NAMALWA (cell line): Measurements from ENCODE around the gene KLF17.

ENCODE experiments used
- DNase-seq: peaks from one replicate; pipeline ENCODE4 v3.0.0-alpha.2; 2015; ENCODE audit warnings: low spot score

KLF17 gene, protein sequence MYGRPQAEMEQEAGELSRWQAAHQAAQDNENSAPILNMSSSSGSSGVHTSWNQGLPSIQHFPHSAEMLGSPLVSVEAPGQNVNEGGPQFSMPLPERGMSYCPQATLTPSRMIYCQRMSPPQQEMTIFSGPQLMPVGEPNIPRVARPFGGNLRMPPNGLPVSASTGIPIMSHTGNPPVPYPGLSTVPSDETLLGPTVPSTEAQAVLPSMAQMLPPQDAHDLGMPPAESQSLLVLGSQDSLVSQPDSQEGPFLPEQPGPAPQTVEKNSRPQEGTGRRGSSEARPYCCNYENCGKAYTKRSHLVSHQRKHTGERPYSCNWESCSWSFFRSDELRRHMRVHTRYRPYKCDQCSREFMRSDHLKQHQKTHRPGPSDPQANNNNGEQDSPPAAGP

DNA sequence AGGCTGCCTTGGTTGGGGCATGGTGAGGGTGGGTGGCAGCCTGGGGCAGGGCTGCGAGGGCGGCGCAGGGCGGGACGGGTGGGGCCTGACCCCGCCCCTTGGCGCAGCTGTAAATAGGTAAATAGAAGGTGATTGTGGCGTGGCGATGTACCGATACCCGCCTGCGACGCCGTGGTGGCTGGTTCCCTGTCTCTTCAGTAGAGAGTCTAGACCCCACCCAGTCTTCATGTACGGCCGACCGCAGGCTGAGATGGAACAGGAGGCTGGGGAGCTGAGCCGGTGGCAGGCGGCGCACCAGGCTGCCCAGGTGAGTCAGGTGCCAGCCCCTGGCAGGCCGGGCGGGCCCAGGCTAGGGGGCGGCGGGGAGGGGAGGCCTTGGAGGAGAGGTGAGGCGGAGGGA is at the start of gene KLF17:
Gene KLF17, plus strand, starts transcription at position 140 of the 400 bp plus-strand sequence. Its CDS starts 87 bp downstream, at position 227.
- DNase-seq, result no peak

DNA sequence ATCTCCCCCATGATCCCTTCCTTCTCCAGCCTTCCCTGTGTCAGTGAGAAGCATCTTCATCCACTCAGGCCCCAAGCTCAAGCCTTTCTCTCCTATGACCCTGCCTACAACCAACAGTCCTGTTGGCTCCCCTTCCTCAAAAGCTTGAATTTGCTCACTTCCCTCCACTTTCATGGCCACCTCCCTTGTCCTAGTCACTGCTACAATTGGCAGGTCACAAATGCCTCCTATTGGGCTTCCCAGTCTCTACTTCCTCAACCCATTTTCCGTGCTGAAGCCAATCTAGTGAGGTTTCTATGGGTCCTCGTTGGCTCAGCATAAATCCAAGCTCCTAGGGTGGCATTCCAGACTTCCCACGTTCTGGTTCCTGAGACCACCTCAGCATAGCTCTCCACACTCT is 47.2 kb upstream of the KLF17 start:
- no peak for DNase-seq

DNA sequence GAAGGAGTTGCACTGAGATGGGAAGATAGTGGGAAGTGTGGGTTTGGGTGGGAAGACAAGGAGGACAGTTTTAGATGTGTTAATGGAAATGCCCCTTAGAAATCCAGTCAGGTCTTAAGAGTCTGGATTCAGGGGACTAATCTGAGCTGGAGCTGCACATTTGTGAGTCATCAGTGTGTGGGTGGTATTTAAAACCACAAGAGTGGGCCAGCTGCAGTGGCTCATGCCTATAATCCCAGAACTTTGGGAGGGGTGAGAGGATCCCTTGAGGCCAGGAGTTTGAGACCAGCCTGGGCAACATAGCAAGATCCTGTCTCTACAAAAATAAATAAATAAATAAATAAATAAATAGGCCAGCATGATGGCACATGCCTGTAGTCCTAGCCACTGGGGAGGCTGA is 46.4 kb upstream of the KLF17 start:
- DNase-seq, result no peak

DNA sequence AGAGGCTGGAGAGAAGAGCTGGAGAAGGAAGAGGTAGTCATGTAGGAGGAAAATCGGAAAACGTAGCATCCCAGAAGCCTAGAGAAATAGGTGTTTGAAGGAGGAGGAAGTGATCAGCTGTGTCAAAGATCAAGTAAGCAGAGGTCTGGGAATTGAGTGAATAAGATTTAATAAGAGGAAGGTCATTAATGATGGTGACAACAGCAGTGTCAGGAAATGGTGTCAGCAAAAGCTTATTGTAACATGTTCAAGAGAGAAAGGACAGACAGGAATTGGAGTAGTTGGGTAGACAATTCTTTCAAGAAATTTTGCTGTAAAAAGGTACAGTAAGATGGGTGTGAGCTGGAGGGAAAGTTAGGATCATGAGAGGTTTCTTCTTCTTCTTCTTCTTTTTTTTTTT is 45.8 kb upstream of the KLF17 start:
- no peak for DNase-seq

DNA sequence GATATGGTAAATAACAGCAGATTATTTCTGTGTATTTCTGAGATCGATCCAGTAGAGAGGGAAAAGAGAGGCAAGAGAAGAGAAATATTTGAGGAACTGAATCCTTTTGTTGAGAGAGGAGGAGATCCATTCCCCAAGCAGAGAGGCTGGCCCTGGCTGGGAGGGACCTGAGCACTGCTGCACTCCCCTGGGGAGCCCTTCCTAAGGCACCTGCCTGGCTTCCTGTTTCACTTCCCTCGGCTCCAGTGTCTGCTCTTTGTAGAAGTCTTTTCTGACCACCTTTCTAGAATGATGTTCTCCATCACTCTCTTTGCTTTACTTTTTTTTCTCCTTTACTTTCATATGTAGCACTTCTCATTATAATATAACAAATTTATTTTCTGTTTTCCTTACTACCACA is 45.1 kb upstream of the KLF17 start:
- peak; percentile 32 for DNase-seq

DNA sequence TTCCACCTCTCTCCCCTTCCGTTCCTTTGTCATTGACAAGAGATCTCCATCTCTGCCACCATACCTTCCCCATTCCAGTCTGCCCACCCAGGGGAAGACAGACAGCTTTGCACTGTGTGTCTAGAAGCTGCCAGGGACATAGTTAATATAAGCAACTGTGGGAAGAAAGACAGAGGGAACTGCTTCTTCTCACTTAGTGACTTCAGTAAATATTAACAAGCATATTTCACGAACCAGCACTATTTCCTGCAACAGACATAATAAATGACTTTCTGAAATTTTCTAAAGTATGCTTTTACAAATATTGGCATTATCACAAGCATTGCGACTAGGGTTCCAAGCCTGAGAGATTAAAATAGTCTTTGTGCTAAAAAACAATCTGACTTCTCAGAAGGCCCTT is 44.2 kb upstream of the KLF17 start:
- no peak for DNase-seq

DNA sequence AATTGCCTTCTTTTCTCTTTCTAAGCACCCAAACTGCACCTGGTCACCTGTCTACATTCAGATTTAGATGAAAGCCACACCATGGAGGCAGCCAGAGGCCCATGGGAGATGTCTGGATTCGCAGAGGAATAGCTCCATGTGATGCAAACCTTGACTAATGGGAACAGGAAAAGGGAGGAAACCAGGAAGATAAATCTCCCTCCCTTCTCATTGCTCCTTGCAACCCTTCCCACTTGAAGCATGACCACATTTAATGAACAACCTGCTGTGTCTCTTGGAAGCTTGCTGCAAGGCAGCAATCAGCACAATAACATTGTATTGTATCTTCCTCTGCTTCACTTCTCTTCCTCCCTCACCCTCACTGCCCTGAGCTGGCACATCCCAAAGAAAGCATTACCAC is 42.6 kb upstream of the KLF17 start:
- DNase-seq, result no peak

DNA sequence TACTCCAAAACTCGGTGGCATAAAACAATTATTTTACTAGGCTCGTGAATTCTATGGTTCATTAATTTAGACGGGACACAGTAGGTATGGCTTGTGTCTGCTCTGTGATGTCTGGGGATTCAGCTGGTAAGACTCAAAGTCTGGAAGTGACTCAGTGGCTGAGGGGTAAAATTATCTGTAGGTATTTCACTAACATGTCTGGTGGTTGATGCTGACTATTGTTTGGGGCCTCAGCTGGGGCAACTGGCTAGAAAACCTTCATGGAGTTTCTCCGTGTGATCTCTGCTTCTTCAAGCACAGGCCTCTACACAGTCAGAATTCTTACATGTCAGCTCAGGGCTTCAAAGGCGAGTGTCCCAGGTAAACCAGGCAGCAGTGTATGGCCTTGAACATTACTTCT is 41.2 kb upstream of the KLF17 start:
- no peak for DNase-seq

DNA sequence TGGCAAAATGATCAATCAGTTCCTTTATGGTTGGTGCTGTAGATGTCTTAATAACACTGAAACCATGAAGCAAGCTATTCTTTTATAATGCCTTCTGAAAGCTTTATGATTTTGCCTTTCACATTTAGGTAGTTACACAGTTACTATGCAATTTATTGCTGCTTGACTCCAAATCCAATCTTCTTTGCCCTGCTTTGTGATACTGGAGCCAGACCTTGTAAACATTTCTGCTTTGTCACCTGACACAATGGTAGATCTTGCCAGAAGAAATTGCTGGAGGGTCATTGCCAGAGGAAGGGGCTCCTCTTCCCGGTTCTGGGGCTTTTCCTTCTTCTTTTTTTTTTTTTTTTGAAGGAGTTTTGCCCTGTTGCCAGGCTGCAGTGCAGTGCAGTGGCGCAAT is 40.5 kb upstream of the KLF17 start:
- no peak for DNase-seq

DNA sequence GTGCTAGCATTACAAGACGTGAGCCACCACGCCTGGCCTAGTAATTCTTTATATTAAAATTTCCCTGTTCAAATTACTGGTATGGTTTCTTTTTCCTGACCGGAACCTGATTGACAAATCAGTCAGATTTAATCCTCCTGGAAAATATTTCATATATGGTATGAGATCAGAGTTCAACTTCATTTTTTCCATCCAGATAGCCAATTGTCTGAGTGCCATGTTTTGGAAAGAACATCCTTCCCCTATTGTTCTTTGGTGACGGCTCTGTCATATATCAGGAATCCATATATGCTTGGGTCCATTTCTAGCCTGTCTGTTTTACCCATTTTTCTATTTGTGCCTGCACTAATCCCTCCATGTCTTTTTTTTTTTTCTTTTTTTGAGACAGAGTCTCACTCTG is 39.1 kb upstream of the KLF17 start:
- DNase-seq, result no peak

DNA sequence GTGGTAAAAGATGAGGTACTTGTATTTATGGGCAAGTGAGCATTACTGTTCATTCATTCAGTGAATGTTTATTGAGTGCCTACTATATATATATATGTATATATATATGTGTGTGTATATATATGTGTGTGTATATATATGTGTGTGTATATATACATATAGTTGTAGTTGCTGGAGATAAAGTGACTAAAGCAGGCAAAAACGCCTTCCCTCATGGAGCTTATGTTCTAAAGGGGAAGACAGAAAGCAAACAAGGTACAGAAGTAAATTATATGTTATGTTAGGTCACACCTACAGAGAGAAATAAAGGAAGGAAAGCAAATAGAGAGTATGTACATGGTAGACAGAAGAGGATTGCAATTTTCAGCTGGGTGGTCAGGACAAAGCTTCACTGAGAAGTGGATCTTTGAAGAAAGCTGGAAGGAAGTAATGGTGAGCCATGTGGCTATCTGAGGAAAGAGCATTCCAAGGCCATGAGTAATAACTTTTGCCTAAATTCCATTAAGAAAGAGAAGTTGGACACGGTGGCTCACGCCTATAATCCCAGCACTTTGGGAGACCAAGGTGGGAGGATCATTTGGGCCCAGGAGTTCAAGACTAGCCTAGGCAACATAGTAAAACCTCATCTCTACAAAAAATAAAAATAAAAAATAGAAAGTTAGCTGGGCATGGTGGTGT is 33.5 kb upstream of the KLF17 start:
- no peak for DNase-seq

DNA sequence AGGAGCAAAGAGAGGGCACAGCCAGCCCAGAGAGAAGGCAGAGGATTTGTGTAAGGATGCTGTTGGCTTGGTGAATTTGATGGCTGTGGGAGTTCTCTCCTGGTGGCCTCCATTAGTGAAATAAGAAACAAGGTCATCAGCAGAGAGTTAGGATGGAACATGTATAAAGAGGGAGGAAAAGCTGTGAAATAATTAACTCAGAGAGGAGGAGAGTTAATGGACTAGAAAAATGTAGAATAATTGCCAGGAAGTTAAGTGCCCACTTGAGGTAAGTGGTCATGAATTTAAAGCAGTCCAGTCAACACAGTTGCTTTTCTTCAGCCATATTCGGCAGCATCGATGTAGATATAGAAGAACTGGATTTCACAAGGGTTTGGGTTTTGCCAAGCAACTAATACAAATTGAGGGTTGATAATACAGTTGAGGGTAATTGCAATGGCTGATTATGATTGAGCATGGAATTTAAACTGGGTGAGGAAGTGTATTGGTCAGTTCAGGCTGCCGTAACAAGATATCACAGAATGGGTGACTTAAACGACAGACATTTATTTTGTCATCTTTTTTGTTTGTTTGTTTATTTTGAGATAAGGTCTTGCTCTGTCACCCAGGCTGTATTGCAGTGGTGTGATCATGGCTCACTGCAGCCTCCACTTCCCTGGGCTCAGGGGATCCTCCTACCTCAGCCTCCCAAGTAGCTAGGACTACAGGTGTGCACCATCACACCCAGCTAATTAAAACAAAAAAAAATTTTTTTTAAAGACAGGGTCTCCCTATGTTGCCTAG is 31.7 kb upstream of the KLF17 start:
- no peak for DNase-seq

DNA sequence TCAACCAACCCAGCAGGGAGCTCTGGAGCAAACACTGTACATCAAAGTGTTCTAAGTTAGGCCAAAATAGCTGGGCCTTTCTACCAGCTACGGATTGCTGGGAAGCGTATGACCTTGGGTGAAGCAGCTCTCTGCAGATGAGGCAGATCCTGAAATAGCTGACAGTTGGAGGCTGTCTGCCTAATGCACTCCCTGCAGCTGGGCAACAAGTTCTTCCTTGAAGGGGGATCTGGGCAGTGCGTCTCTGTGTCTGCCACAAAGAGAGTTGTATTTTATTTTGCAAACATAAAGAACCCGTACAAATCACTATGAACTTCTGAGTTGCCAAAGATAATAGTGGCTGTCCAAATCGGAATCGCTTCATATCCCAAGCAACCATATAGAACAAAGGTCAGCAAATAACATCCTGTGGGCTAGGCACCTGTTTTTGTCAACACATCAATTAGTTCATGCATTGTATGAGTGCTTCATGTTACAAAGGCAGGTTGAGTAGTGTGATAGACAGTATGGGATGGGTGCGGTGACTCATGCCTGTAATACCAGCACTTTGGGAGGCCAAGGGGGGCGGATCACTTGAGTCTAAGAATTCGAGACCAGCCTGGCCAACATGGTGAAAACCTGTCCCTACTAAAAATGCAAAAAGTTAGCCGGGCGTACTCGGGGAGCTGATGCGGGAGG is 29.1 kb upstream of the KLF17 start:
- DNase-seq, result no peak

DNA sequence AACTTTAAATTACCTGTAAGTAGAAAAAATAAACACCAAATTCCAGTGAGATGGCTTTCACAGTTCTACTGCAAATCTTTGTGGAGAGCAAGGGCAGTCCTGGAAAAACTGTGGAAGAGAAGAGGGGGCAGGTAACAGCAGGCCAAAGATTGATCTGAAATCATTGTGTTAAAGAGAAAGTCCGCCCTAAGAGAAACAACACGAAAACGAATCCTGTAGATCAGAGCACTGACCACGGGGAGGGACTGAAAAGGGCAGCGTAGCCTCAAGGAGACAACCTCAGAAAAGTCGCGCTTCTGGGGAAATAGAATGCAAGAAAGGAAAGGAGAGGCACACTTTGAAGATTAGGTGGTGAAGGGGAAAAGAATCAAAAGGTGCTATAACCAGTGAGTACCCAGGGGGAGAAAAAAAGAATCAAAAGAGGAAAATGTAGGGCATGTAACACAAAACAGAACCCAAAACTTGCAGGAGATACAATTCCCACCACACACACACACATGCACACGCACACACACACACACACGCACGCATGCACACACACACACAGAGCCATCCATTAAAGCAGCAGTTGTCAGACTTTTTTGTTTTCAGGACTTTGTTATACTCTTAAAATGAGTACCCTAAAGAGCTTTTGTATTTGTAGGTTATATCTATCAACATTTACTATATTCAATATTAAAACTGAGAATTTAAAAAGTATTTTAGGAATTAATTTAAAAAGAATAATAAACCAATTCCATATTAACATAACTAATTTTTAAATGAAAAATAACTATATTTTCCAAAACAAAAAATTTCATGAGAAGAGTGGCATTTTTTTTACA is 28.0 kb upstream of the KLF17 start:
- DNase-seq, result no peak

DNA sequence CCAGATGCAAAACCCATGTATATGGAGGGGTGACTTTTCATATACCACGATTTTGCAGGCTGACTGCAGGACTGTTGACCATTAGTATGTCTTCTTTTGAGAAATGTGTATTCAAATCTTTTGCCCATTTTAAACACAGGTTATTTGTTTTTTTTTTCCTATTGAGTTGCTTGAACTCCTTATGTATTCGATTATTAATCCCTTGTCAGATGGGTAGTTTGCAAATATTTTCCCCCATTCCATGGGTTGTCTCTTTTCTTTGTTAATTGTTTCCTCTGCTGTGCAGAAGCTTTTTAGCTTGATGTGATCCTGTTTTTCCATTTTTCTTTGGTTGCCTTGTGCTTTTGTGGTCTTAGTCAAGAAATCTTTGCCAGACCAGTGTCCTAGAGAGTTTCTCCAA is 24.6 kb upstream of the KLF17 start:
- no peak for DNase-seq

DNA sequence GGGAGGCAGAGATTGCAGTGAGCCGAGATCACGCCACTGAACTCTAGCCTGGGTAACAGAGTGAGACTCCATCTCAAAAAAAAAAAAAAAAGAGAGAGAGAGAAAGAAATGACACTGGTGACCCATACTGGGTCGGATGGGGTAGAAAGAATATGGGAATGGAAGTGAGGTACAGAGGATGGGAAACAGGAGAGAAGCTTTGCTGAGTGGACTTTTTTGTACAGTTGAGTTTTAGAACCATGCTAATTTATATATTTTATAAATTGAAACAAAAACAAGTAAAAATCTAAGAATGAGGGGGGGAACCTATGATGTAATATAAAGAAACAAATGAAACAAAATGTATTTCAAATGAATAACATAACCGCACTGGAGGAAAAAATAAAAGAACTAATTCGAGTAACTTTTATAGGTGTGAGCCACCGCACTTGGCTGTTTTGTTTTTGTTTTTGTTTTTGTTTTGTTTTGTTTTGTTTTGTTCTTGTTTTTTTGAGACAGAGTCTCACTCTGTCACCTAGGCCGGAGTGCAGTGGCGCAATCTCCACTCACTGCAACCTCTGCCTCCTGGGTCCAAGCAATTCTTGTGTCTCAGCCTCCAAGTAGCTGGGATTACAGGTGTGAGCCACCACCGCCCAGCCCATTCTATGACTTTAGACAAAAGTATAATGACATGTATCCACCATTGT is 18.3 kb upstream of the KLF17 start:
- no peak for DNase-seq

DNA sequence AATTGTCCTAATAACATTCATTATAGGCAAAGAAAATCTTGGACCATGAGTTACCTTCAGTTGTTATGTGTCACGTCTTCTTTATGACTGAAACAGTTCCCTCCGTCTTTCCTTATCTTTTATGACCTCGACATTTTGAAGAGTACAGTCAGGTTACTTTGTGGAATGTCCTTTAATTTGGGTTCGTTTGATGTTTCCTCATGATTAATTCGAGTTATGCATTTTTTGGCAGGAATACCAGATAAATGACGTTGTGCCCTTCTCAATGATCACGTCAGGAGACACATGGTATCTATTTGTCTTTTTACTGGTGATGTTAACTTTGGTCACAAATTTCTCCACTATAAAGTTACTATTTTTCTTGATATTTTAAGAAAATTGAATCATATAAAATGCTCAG is 17.3 kb upstream of the KLF17 start:
- DNase-seq, result no peak

DNA sequence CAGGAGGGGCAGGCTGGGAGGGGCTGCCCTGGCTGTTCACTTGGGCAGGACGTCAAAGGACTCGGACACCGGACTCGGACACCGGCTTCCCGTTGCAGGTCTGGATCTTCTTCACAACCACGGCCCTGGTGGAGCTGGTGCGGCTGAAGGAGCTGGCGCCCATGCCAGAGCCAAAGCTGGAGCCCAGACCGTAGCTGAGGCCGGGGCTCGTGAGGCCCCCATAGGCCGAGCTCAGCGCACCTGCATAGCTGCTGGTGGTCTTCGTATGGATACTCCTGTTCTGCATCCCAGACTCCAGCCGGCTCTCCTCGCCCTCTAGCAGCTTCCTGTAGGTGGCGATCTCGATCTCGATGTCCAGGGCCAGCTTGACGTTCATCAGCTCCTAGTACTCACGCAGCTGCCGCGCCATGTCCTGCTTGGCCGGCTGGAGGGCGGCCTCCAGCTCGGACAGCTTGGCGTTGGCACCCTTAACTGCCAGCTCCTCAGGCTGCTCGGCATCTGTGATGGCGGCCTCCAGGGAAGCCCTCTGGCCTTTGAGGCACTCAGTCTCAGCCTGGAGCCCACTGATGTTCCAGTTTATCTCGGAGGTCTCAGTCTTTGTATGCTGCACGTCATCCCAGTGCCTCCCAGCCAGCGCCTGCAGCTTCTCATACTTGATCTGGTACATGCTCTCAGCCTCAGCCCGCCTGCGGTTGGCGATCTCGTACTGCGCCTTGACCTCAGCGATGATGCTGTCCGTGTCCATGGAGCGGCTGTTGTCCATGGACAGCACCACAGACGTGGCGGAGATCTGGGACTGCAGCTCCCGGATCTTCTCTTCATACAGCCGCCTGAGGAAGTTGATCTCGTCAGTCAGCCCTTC is 15.1 kb upstream of the KLF17 start:
- DNase-seq, result no peak

DNA sequence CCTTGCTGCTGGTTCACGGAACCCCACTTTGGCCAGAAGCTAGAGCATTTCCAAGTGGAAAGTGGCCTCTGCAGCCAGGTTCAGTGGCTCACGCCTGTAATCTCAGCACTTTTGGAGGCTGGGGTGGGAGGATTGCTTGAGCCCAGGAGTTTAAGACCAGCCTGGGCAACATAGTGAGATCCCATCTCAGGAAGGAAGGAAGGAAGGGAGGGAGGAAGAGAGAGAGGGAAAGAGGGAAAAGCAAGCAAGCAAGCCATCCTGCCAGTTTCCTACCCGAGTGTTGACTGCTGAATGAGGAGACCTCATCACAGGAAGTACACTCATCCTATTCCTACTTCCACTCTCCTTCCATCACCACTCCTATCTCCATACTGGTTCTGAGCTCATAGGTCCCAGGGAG is 12.8 kb upstream of the KLF17 start:
- DNase-seq, result no peak

DNA sequence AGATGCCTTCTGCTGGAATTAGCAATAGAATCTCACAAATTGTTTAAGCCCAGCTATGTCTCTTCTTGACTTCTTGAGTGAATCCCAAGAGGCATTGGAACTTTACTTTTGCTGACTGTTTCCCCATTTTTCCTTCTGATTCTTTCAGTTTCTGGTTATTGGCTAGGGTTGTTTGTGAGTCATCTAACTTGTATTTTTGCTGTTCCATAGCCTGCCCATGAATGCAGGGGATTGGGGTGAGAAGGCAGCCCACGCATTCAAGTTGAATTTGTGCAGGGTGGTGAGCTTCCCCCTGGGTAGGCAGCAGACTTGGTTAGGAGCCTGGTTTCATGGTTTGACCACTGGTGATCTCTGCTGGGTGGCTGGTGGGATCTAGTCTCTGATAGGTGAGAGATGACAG is 10.4 kb upstream of the KLF17 start:
- no peak for DNase-seq
